HG02623 (cell line): ENCODE measurements around the gene FABP3.

ENCODE experiments used
- ATAC-seq: cut with Tn5 transposase; IDR thresholded peaks from one replicate; pipeline ENCODE4 v1.9.1; 2021; ENCODE audit warnings: moderate library complexity; ENCODE audit not compliant: unreplicated experiment

Gene FABP3

GRCh38 chr1:31373897-31374486 lies 1.1 kb upstream of the FABP3 start:
- no peak for ATAC-seq

- ATAC-seq = no peak
Measured at GRCh38 chr1:31372751-31373055, 173 bp downstream of the FABP3 start.

- no peak for ATAC-seq
Measured at GRCh38 chr1:31372051-31372450, 825 bp downstream of the FABP3 start.

- ATAC-seq = no peak
Measured at GRCh38 chr1:31371121-31371959, 1.5 kb downstream of the FABP3 start.

- no peak for ATAC-seq
Measured at GRCh38 chr1:31370565-31370964, 2.3 kb downstream of the FABP3 start.

- no peak for ATAC-seq
Measured at GRCh38 chr1:31370021-31370420, 2.9 kb downstream of the FABP3 start.

- ATAC-seq = no peak
Measured at GRCh38 chr1:31368611-31369107, 4.2 kb downstream of the FABP3 start.

GRCh38 chr1:31366796-31367195 lies 6.1 kb downstream of the FABP3 start:
- no peak for ATAC-seq

- ATAC-seq = no peak
Measured at GRCh38 chr1:31364561-31365250, 8.2 kb downstream of the FABP3 start.

- ATAC-seq = no peak
Measured at GRCh38 chr1:31362032-31362431, 10.8 kb downstream of the FABP3 start.

- ATAC-seq = no peak
Measured at GRCh38 chr1:31361607-31362006, 11.3 kb downstream of the FABP3 start.

GRCh38 chr1:31356427-31356826 lies 16.4 kb downstream of the FABP3 start:
- no peak for ATAC-seq

GRCh38 chr1:31354283-31354682 lies 18.6 kb downstream of the FABP3 start:
- no peak for ATAC-seq

- ATAC-seq = no peak
Measured at GRCh38 chr1:31348449-31348848, 24.4 kb downstream of the FABP3 start.

- ATAC-seq = no peak
Measured at GRCh38 chr1:31346785-31347184, 26.1 kb downstream of the FABP3 start.

- no peak for ATAC-seq
Measured at GRCh38 chr1:31345635-31346034, 27.2 kb downstream of the FABP3 start.

GRCh38 chr1:31344503-31344902 lies 28.4 kb downstream of the FABP3 start:
- no peak for ATAC-seq

- ATAC-seq = no peak
Measured at GRCh38 chr1:31336687-31337467, 36.0 kb downstream of the FABP3 start.

GRCh38 chr1:31335007-31335406 lies 37.9 kb downstream of the FABP3 start:
- no peak for ATAC-seq

GRCh38 chr1:31327381-31327780 lies 45.5 kb downstream of the FABP3 start:
- ATAC-seq = no peak

GRCh38 chr1:31326461-31326860 lies 46.4 kb downstream of the FABP3 start:
- ATAC-seq = no peak
